ENCODE data around the gene RASSF7.

- TF ChIP-seq FOS (IDR thresholded peaks at IDR 0.05; ENCODE audit: borderline replicate concordance, insufficient read depth, low read length): no peak
- no peak for TF ChIP-seq CTCF (IDR thresholded peaks at IDR 0.05; ENCODE audit: extremely low read depth in 1 of 2, insufficient read depth in 1 of 2, low read depth in 1 of 2, low read length in 2 of 2)
- TF ChIP-seq POLR2A (IDR thresholded peaks at IDR 0.05; ENCODE audit: low read depth, low read length): no peak
- TF ChIP-seq, protein P1, sequence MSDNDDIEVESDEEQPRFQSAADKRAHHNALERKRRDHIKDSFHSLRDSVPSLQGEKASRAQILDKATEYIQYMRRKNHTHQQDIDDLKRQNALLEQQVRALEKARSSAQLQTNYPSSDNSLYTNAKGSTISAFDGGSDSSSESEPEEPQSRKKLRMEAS (IDR thresholded peaks at IDR 0.05; ENCODE audit: insufficient read depth, insufficient read length): no peak
- no peak for TF ChIP-seq JUN (IDR thresholded peaks at IDR 0.05; ENCODE audit: borderline replicate concordance, insufficient read depth, insufficient read length, low read depth)
- no peak for TF ChIP-seq POLR2AphosphoS5 (IDR thresholded peaks at IDR 0.05; ENCODE audit: insufficient read depth, low read depth, low read length)
These were observed 606 bp downstream of the RASSF7 start for GRCh38 chr11:561148-562003.
